Stimulated activated naive CD4-positive, alpha-beta T cell treated with Interleukin-2 at 50 U/mL for 16 hours (primary cell): ENCODE data around the gene KLHL29.

ENCODE experiments used
- DNase-seq: peaks from one replicate; lab custom pipeline; 2025; lab: John Stamatoyannopoulos, UW

KLHL29 gene

DNA sequence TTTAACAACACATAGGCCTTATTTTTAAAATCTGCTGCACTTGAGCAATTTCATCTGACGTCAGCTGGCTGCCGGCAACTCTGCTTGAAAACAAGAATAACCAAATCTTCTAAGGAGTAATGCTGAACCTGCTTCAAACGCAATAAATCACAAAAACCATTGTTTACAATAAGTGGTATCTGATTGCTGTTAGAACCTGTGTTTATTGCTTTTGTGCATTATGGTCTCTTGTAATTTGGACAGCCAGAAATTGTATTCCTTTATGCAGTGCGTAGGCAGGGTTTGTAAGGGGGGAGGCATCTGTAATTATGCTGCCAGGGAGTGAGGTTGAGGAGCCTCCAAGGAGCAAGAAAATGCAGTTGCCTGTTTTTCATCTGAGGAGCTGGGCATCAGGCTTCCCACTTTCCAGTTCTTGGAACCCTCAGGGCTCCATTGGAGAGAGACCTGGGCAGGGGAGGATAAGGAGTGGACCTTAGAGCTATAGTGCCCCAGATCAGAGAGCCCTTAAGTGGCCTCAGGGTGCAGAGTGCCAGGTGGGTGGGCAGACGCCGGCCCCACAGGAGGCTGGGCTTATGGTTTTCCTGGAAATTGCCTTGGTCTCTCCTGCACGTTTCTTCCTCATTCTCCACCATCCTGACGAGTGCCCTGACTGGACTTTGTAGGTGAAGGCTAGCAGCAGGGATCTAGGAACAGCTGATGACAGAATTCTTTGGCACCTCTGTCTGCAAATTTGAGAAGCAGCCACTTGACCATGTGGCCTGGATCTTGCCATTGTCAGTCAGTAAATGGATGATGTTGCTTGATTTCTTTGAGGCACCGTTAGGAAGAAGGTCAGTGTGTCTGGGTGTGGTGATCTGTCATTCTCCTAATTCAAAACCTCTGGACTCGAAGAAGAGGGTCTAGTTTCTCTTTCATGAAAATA lies 129.2 kb downstream of the KLHL29 start:
- DNase-seq = no peak

DNA sequence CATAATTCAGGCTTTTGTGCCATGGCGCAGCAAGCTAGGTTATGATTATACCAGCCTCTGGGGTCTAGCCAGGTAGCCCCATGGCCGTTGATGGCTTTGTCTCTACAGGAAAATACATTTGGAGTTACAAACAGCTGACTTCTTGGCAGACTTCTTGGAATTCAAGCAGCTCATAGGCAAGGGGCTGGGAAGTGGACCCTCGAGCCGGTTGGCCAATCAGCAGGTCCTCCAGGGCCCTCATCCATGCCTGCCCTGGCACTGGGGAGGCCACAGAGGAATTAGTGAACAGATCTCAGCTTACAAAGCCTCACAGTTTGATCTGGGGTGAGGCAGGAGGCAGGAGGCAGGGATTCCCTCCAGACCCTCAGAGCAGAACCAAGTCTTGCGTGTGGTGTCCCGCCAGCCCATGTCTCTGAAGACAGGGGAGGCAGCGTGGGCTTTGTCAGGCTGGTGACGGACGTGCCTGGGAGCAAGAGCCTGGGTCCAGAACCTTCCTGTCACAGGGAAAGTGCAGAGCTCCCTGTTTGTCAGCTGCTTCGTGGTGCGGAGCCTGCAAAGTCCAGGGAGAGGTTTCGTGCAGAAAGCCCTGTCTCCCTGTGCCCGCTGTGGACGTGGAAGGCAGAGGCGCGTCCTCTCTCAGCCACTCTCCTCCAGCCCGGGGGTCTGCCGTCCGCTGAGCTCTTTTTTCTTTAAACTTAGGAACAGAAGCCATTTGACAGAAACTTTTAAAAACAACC lies 131.7 kb downstream of the KLHL29 start:
- DNase-seq = no peak

DNA sequence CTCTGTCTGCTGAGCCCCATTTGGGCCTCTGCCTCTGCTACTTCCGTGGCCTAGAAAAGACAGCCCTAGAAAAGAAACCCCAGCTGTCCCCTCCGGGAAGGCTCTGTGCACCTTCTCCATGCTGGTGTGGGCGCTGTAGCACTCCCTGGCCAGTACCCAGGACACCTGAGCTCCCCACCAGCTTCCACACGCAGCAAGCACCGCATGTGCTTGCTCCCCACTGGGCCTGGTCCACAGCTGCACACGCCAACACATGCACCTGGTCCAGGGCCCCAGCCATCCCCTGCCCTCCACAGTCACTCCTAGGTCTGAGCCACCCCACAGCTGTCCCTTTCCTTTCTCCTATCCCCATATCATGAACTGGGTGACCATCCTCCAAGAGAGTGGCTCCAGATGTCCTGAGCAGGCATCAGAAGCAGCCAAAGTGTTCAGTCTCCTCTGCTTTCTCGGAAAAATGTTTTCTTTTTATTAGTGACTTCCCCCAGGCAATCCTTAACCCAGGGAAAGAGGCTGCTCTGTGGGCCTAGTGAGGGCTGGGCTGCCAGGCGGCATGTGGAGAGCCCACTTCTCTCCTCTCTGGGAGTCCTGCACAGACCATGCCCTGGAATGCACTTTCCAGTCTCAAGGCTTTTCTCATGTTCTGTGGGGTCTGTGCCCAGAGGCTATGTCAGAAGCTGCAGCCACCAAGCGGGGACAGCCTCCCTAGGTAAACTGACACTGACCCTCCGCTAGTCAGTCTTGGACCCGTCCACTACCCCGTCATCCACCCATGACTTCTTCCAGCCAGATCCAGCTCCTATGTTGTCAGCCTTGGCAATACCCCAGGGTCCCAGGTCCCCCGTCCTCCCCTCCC lies 133.7 kb downstream of the KLHL29 start:
- no peak for DNase-seq

DNA sequence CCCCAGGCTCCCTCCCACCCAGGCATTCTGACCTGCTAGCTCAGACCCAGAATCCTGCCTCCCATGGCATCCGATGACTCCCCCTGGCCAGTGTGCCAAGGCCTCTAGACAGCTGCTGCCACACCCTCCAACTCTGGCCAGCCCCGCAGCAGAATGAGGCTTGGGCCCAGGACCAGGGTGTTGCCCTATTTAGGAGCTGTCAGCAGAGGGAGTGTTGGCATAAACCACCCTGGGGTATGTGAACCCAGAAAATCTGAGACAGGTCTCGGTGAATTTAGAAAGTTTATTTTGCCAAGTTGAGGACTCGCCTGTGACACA lies 134.3 kb downstream of the KLHL29 start:
- no peak for DNase-seq

DNA sequence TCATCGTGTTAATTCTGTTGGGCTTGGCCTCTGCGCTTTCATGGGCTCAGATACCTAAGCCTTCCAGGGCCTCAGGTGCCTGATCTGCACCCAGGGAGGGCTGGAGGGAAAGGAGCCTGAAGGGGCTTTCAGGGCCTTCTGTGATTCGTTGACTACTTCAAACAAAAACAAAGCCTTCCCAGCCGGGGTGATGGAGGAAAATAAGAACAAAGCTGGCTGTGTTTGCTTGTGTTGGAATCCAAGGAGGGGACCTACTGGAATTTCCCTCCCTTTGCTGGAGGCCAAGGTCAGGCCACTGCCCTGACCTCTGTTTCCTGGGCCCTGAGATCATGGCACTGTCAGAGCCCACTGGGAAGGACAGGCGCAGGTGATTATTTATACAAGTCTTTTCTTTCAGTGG lies 135.3 kb downstream of the KLHL29 start:
- no peak for DNase-seq

DNA sequence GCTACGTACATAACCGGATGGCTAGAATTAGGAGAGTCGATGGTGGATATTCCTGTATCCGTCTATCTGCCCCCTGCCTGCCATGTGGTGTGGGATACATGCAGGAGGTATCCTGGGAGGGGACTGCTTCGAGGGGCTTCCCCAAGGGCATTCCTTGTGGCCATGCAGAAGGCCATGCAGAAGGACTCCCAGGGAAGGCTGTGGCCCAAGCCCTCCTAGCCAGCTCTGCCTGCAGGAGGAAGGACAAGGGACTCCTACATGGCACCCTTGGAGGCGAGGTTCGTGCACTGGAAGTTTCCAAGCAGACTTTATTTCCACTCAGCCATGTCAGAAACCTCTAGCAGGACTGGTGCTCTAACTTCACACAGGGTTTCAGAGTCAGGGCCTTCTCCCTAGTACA lies 136.1 kb downstream of the KLHL29 start:
- DNase-seq = no peak

DNA sequence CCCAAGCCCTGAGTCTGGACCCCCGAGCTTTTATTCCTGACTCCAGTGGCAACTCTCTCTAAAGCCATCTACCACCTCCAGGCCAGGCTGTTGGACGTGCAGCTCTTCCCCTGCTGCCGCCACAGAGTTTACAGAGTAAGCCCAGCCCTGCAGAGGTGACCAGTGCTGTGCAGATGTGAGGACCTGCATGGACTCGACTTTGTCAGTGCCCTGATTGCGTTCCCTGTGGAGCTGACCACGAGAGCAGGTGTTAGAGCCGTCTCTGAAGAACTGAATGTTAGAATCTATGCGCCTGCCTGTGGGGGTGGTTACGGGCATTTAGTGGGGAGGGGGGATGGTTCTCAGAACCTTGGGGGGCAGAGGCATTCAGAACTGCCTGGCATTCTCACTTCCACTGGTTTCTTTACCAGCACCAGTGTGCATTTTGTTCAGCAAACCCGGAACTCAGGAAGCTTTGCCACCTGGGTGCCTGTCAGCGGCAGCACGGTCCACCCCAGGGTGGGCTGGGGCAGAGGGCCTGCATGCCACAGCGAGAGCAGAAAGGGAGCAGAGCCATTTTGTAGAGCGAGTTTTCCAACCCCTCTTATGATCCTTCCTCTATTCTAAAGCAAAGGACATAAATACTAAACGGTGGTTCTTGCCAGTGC lies 137.9 kb downstream of the KLHL29 start:
- no peak for DNase-seq

DNA sequence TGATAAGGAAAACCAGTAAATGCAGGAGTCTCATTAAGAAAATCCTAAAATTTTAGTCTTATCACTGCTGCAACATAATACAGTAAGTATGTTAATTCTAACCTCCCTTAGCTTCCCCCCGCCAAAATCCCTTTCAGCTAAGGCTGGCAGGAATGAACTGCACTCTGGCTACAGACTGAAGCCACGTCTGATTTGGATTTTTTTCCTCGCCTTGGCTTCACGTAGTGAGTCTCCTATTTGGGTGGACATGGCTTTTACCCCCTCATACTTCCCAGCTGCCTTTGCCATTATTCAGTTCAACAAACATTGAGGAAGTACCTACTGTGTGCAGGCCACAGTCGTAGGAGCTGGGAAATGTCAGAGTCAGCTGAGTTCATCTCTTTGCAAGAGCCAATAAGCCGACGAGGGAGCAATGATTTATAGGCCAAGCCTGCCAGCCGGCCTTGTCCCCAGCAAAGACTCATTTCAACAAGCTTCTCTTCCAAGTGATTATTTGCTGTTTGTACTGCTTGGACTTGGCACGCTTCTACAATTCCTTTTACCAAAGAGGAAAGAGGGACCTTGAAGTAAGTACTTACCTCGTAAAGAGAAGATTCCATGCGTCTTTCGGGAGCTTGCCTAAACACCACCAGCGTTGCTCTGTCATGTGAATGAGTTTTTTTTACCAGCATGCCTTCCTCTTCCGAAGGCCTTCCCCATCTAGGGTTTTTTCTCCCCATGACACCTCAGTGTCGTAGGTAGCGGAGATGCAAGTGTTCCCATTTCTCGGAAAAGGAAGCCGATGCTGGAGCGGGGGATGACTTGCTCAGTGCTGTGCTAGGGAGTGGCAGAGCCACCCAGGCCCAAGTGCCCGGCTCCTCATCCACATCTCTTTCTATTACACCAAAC lies 138.6 kb downstream of the KLHL29 start:
- DNase-seq = no peak

DNA sequence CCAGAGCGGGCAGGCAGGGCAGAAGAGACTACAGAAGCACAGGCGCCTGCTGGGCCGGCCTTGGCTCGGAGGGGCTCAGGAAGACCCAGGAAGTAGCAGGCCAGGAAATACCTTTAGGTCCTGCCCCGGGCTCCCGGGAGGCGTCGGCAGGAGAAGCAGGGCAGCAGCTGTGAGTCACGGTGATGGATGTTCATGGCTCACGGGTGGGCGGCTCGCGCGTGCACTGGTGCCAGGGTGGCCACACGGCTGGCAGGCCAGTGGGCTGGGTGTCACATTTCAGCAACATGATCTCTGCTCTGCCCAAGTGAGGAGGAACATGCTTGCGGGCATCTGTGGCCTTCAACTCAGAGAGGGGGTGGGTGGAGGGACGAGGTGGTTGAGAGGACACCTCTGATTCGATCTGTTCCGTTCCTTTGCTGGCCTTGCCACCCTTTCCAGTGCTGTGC lies 139.3 kb downstream of the KLHL29 start:
- DNase-seq = no peak

DNA sequence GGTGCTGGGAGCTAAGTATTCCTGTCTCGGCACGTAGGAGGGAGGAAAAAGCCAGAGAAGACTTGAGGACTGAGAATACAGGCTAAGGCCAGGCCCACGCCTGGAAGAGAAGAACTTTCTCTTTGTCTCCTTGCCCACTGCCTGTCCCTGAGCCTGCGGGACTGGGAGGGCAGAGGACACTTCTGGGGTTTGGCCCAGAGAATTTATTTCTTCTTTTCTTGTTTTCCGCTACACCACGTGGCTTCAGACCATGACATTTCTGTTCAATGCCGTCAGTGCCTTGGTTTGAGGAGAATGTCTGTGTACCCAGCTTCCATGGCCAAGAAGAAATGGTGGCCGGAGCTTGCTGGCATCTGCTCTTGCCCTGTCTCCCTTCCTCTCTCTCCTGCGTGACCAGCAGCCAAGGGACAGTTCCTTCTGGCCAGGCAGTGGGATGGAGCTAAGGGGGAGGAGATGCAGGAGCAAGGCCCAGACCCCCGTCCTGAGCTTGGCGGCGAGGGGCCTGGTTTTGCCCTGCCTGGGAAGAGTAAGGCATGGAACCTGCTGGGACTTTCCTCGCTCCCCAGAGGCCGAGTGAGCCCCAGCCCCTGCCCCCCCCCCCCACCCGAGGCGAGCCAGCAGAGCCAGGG lies 140.3 kb downstream of the KLHL29 start:
- no peak for DNase-seq

DNA sequence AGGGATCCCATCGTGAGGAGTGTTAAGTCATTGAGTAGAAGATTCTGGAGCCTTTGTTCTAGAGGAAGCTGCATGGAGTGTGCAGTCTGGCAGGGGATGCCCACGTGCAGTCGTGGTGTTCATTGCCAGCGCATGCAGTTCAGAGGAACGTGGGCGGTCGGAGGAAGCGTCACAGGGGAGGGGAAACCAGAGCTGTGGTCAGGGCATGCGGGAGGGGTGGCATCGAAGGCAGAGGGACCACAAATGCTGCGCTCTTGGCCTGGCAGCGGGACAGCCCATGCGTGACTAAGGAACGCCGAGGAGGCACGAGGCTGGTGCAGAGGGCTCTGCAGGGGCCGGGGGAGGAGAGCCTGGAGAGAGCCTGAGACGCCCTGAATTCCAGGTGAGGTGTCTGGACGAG lies 141.1 kb downstream of the KLHL29 start:
- DNase-seq = no peak

DNA sequence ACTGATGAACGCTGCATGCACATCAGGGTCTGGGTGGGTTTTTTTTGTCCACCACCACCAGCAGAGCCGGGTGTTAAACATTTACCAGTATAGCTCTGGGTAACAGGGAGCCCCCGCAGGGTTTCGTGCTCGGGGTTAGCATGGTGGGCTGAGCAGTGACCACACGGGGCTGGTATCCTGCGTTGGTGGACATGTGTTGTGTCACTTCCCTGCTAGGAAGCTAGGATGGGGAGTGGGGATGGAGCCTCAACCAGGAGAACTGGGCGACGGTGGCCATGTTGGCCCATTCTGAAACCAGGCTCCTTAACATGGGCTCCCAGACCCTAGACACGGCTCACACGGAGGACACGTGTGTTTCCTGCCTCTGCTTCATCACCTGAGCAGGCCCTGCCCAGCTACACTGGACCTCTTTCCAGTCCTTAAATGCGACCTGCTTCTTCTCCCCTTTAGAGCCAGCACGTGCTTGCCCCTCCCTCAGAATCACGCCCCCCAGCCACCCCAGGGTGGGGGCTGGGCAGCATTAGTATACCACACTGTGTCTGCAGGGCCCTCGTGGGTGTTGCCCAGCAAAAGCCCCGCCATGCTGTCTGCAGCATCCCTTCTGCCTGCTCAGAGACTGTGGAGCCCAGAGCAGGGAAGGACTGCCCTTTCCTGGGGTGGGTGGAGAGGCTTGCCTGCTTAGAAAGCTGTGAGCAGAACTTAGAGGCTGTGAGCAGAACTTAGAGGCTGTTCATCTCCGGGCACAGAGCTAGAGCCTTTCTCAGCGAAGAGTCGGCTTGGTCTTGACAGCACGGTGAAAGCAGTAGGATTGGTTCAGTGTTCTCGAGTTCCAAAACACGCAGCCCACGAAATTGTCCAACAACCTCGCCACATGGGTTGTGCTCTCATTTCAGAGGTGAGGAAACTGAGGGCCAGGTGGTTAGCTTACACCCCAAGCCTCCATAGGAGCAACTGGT lies 142.1 kb downstream of the KLHL29 start:
- DNase-seq = no peak

DNA sequence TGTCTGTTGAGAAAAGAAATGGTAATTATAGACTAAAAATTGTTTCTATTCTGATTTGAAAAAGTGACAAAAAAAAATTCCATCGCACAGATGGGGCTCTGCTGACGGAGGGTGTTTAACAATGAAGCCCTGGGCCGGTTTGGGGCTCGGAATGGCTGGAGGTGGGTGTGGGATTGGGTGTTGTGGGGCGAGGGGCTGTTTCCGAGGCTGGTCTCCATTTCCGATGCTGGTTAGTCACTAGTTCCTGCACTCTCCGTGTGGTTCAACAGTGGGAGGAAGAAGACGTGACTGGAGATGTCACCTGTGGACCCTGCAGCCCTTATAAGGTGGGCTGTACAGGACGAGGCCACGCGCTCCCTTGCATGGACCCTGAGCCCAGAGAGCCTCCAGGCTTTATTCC lies 143.2 kb downstream of the KLHL29 start:
- DNase-seq = no peak

DNA sequence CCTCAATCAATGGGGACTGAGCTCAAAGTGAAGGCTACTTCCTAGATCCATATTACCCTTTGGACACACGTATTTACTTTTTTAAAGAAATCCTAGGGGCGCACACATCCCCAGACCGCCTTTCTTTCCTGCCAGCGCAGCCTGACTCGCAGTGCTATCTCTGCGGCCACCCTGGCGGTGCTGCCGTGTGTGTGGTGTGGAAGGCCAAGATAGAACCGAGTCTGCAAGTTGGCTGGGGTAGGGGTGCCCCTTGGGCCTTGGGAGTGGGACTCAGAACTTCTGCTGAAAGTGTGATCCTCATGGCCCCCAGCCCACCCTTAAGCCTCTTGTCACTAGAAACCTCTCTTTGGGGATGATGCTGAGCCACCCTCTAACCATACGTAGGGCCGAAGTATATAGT lies 143.7 kb downstream of the KLHL29 start:
- no peak for DNase-seq

DNA sequence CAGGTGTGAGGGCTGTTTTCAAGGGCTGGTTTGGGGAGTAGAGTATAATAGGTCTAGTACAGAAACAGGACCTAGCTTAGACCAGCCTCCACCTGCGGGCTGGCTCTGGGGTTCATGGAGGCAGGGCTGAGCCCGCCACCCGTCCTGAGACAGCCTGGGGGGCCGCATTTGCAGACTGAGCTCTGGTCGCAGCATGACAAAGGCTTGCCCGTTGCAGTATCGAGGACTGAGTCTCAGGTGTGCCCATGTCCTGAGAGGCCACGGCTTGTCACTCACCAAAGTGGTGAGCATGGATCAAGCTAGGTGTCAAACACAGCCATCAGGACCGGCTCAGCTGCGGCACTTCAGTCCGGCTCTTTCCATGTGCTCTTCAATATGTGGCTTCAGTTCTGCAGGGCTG lies 144.7 kb downstream of the KLHL29 start:
- DNase-seq = no peak

DNA sequence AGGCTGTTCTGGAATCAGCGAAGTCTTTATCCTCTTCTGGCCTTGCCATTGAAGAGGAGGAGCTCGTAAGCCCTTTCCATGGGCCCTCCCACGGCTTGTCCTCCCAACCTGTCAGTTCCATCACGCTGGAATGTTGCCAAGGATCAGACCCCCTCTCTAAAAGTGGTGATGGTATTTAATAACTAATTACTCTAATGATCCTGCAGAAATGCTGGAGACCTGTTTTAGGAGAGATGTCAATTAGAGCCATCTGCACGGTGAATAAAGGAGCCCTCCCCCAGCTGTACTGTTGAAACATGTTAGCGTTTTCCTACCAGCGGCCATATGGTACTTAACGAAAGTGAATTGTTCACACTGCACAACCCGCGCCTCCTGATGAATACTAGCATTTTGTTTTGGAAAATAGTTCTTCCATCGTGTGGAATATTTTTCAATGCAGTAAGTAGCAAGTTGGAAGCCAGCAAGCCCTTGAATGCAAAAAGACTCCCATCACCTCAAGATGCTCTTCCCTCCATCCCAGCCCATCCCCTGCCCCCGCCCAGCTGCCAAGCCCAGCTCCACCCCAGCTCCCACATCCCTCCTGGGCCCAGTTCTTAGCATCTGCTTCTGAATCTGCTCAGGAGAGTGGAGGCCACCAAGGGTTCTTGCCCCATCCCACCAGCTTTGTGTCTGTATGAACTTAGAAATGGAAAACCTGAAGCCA lies 145.4 kb downstream of the KLHL29 start:
- no peak for DNase-seq

DNA sequence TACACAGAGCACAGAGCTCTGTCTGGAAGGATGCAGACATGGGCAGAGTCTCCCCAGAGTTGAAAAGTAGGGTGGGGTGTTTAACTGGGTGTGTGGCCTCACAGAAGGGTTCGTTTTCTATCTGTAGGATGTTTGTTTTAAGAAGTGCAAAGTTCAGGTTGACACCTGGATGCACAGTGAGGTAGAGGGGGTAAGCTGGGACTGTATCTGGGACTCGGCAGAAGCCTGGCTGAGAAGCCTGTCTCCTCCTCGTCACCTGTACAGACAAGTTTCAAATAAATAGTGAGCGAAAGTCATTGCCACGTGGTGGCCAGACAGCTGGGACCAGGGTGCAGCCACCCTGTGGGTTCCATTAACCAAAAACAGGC lies 145.9 kb downstream of the KLHL29 start:
- DNase-seq = no peak

DNA sequence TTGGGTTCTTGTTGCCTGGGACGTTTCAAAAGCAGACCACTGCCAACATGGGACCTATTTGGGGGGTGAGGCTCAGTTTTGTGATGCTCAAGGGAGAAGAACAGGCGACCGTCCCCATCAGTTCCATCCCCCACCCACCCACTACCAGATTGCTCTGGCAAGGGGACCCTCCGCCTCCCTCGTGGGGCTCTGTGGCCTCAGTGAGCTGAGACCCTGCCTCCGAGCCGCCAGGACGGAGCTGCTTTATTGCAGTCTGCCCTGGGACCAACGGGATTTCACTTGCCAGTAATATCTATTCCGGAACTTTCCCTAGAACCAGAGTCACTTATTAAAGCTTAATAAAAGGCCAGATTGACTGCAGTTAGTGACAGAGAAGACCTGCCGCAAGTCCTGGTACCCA lies 146.3 kb downstream of the KLHL29 start:
- no peak for DNase-seq

DNA sequence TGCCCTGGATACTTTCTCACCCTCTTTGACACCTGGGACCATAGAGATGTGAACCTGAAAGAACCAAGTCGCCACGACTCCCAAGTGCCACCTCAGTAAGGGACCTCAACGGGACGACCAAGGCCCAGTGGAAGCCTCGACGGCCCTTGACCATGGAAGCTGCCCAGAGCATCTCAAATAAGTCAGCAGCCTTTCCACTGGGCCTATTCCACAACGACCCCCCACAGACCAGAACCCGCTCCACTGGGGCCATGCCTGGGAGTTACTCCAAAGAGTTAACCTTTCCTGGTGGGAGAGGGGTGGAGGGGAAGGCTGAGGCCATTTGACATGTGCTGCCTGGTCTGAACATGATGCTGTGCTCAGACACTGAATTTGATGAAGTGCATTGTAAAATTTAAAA lies 146.9 kb downstream of the KLHL29 start:
- DNase-seq = no peak
